H1 (cell line): ENCODE measurements around the gene ATF7IP. TPM values are rescaled to one million over a fixed set of nuclear protein-coding genes. Genes with fewer than 3 reads are reported as not detected.

Experiments used
- CTCF ChIA-PET: fragments of 300-600 bp; sonication (Branson Sonifier 250); formaldehyde crosslinking; loops from one replicate; lab custom pipeline; 2021; ENCODE audit not compliant: partially characterized antibody; lab: Charles Lee
- POLR2A ChIA-PET: fragments of 300-600 bp; sonication (Branson Sonifier 250); formaldehyde crosslinking; loops from one replicate; lab custom pipeline; 2021; ENCODE audit warnings: inconsistent platforms; ENCODE audit not compliant: partially characterized antibody; lab: Charles Lee
- DNase-seq, 2 experiments: peaks; one replicate each; pipeline versions ENCODE4 v3.0.0 to v3.0.0-alpha.2; 2010 to 2022; ENCODE audit warnings: low spot score in 2 of 2, low read depth in 1 of 2, mixed read lengths in 1 of 2
- FAIRE-seq: peaks from 2 replicates; lab custom pipeline; 2011; peaks lifted over from hg19 to GRCh38; lab: Jason Lieb, UNC
- H2AFZ ChIP-seq: 2 replicates; pipeline ENCODE4 v1.8.1; 2012; ENCODE audit warnings: low read length, inconsistent platforms
- H2AK5ac ChIP-seq: 2 replicates; pipeline ENCODE4 v1.6.1; 2013; ENCODE audit warnings: low read depth, low read length
- H2BK120ac ChIP-seq: replicated peaks from 2 replicates; pipeline ENCODE3; 2013; ENCODE audit warnings: low read depth, low read length, inconsistent platforms
- H2BK12ac ChIP-seq: 2 replicates; pipeline ENCODE4 v1.6.1; 2013; ENCODE audit warnings: low read depth, low read length
- H2BK15ac ChIP-seq: 2 replicates; pipeline ENCODE4 v1.6.1; 2013; ENCODE audit warnings: low read length
- H2BK20ac ChIP-seq: 2 replicates; pipeline ENCODE4 v1.6.1; 2013; ENCODE audit warnings: low read length
- H2BK5ac ChIP-seq: 2 replicates; pipeline ENCODE4 v1.6.1; 2013; ENCODE audit warnings: low read depth, low read length
- H3K14ac ChIP-seq: 2 replicates; pipeline ENCODE4 v1.6.1; 2013; ENCODE audit warnings: inconsistent platforms; ENCODE audit not compliant: insufficient read length
- H3K18ac ChIP-seq: 2 replicates; pipeline ENCODE4 v1.6.1; 2013; ENCODE audit warnings: low read length; ENCODE audit errors: extremely low read depth
- H3K23ac ChIP-seq: 2 replicates; pipeline ENCODE4 v1.6.1; 2013; ENCODE audit warnings: inconsistent platforms; ENCODE audit not compliant: insufficient read length
- H3K23me2 ChIP-seq: 2 replicates; pipeline ENCODE4 v1.6.1; 2013; ENCODE audit warnings: low read depth, low read length
- H3K27ac ChIP-seq: 2 replicates; pipeline ENCODE4 v1.6.1; 2011; ENCODE audit warnings: low read depth, low read length, inconsistent platforms
- H3K27me3 ChIP-seq, 4 experiments: replicated peaks in 1 of 4; 1 replicate in 1 of 4; 2 replicates in 3 of 4; pipeline versions ENCODE4 v1.6.1 to v1.8.1; 2011 to 2013; ENCODE audit warnings: low read length in 3 of 4, mild to moderate bottlenecking in 3 of 4, inconsistent platforms in 2 of 4, mixed read lengths in 2 of 4, moderate library complexity in 1 of 4; ENCODE audit not compliant: control insufficient read depth in 3 of 4, insufficient read depth in 3 of 4; ENCODE audit errors: extremely low read depth in 1 of 4
- H3K36me3 ChIP-seq, 4 experiments: 2 replicates each; pipeline versions ENCODE4 v1.6.1 to v1.8.1; 2011 to 2013; ENCODE audit warnings: mild to moderate bottlenecking in 4 of 4, low read length in 3 of 4, moderate library complexity in 2 of 4, control low read depth in 1 of 4, inconsistent platforms in 1 of 4; ENCODE audit not compliant: insufficient read depth in 4 of 4, control insufficient read depth in 2 of 4
- H3K4ac ChIP-seq: replicated peaks from 2 replicates; pipeline ENCODE3; 2013; ENCODE audit warnings: low read length, low read depth, mixed read lengths, inconsistent platforms; ENCODE audit not compliant: insufficient read length
- H3K4me1 ChIP-seq, 4 experiments: replicated peaks in 1 of 4; 1 replicate in 1 of 4; 2 replicates in 3 of 4; pipeline versions ENCODE4 v1.6.1 to v1.8.1; 2011 to 2013; ENCODE audit warnings: low read length in 3 of 4, inconsistent platforms in 2 of 4, mixed read lengths in 1 of 4; ENCODE audit not compliant: insufficient read depth in 4 of 4, control insufficient read depth in 3 of 4
- H3K4me2 ChIP-seq, 2 experiments: 2 replicates each; pipeline versions ENCODE4 v1.6.1 to v1.8.1; 2011 to 2013; ENCODE audit warnings: low read depth in 2 of 2, low read length in 2 of 2, control low read depth in 1 of 2, inconsistent platforms in 1 of 2, mild to moderate bottlenecking in 1 of 2; ENCODE audit not compliant: insufficient read depth in 1 of 2
- H3K4me3 ChIP-seq, 4 experiments: fragments of 200-600, 300-600 bp in 1 of 4; sonication (generic), shearing (Covaris generic), sonication (Bioruptor Twin) in 1 of 4; 2 replicates each; pipeline versions ENCODE4 v1.5.1 to v1.8.1; 2011 to 2016; ENCODE audit warnings: low read length in 4 of 4, low read depth in 3 of 4, control low read depth in 2 of 4, inconsistent platforms in 2 of 4, mild to moderate bottlenecking in 2 of 4, mixed read lengths in 1 of 4, moderate library complexity in 1 of 4; ENCODE audit not compliant: insufficient read depth in 2 of 4; ENCODE audit errors: extremely low read depth in 1 of 4
- H3K56ac ChIP-seq: replicated peaks from 2 replicates; pipeline ENCODE3; 2013; ENCODE audit warnings: low read depth, mild to moderate bottlenecking, mixed read lengths, low read length, inconsistent platforms; ENCODE audit not compliant: insufficient read length
- H3K79me1 ChIP-seq: 2 replicates; pipeline ENCODE4 v1.6.1; 2013; ENCODE audit warnings: low read depth, low read length, control low read depth
- H3K79me2 ChIP-seq, 2 experiments: 2 replicates each; pipeline versions ENCODE4 v1.6.1 to v1.8.1; 2012 to 2013; ENCODE audit warnings: low read length in 2 of 2, mild to moderate bottlenecking in 2 of 2, inconsistent platforms in 1 of 2; ENCODE audit not compliant: insufficient read depth in 2 of 2, control insufficient read depth in 1 of 2
- H3K9ac ChIP-seq, 4 experiments: replicated peaks in 1 of 4; 1 replicate in 1 of 4; 2 replicates in 3 of 4; pipeline versions ENCODE4 v1.6.1 to v1.8.1; 2011 to 2013; ENCODE audit warnings: low read depth in 3 of 4, low read length in 3 of 4, control low read depth in 2 of 4, mild to moderate bottlenecking in 2 of 4, moderate library complexity in 2 of 4, inconsistent platforms in 1 of 4; ENCODE audit errors: extremely low read depth in 1 of 4
- H3K9me3 ChIP-seq, 2 experiments: 2 replicates each; pipeline versions ENCODE4 v1.6.1 to v1.8.1; 2012 to 2013; ENCODE audit warnings: mild to moderate bottlenecking in 2 of 2, moderate library complexity in 2 of 2, control low read depth in 1 of 2, inconsistent platforms in 1 of 2, low read depth in 1 of 2, low read length in 1 of 2, mixed read lengths in 1 of 2; ENCODE audit not compliant: insufficient read depth in 2 of 2
- H4K20me1 ChIP-seq, 2 experiments: replicated peaks in 1 of 2; 2 replicates each; pipeline versions ENCODE3 to v1.8.1; 2011 to 2013; ENCODE audit warnings: inconsistent platforms in 2 of 2, low read length in 2 of 2, mild to moderate bottlenecking in 1 of 2; ENCODE audit not compliant: insufficient read depth in 2 of 2, control insufficient read depth in 1 of 2
- H4K5ac ChIP-seq: 2 replicates; pipeline ENCODE4 v1.6.1; 2013; ENCODE audit warnings: low read length, low read depth, mixed read lengths, inconsistent platforms; ENCODE audit not compliant: insufficient read length
- H4K8ac ChIP-seq: 2 replicates; pipeline ENCODE4 v1.8.0; 2013; ENCODE audit warnings: mild to moderate bottlenecking, moderate library complexity, low read length, inconsistent platforms; ENCODE audit not compliant: insufficient read depth; ENCODE audit errors: extremely low read depth
- H4K91ac ChIP-seq: replicated peaks from 2 replicates; pipeline ENCODE3; 2013; ENCODE audit warnings: low read length, mixed read lengths, inconsistent platforms; ENCODE audit not compliant: insufficient read length
- BACH1 ChIP-seq: IDR thresholded peaks from 2 replicates; pipeline ENCODE4 v1.6.1; 2012; ENCODE audit warnings: low read length, improper control_type of control experiment
- CREB1 ChIP-seq: IDR thresholded peaks from 2 replicates; pipeline ENCODE4 v1.6.1; 2012; ENCODE audit warnings: inconsistent platforms
- POU5F1 ChIP-seq: IDR thresholded peaks from 2 replicates; pipeline ENCODE4 v1.6.1; 2011; ENCODE audit warnings: low read depth, mild to moderate bottlenecking, low read length, moderate library complexity
- WGBS, 2 experiments: shearing (Covaris generic) in 1 of 2; methylation state at CpG; one replicate each; pipeline versions ENCODE4 v1.1.6 to v1.1.7; 2013 to 2015; ENCODE audit warnings: low lambda C conversion rate in 2 of 2, mixed read lengths in 2 of 2, inconsistent platforms in 1 of 2, low coverage in 1 of 2, missing lambda C conversion rate in 1 of 2; ENCODE audit not compliant: insufficient replicate concordance in 2 of 2, insufficient coverage in 1 of 2, insufficient read length in 1 of 2; ENCODE audit errors: extremely low coverage in 1 of 2, missing lambda C conversion rate in 1 of 2; 5-methylcytosine and 5-hydroxymethylcytosine counted together
- polyA plus RNA-seq, 7 experiments: library from polyadenylated mRNA; depleted of rRNA in 3 of 7; stranded (reverse) in 5 of 7; unstranded in 2 of 7; fragments of >200 nt in 5 of 7; fragments of 200-250 nt in 2 of 7; gene quantifications; 1 replicate in 5 of 7; 2 replicates in 1 of 7; 4 replicates in 1 of 7; pipeline versions ENCODE4 v1.2.1 to v1.2.3, GENCODE V29; 2011 to 2013; ENCODE audit warnings: missing spikeins in 2 of 7, mixed read lengths in 2 of 7
- total RNA-seq: library from RNA; stranded (reverse); fragmentation: NEBNext Ultra II Directional; extraction: Animal tissue kit (Norgen Biotek cat#: 25700); gene quantifications from 2 replicates; pipeline ENCODE4 v1.2.1, GENCODE V29; 2021

Gene ATF7IP
- total and polyA plus RNA-seq, 2 of the 8 experiments (the other 6 are each of a cell fraction or from before 2014, with no cell fraction given): 34.2 to 148 TPM

DNA sequence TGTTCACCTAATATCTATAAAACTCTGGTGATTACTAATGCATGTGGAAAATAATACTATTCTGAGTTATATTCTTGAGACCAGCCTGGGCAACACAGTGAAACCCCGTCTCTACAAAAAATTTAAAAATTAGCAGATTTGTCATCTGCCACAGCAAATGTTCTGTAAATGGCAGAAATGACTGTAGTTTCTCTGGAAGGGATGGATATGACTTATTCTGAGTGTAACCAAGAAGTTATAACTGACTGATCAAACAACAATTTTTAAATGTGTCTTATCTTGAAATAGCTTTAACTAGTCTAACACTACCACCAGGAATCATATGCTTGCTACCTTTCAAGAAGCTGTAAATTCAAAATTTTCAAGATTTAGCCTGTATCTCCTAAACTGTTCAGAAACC, 113.5 kb downstream of the ATF7IP start:
- Histone ChIP-seq H3K36me3 (peaks cover 7 to 87% (median 28%) of the 10 kb centered on the region in 4 experiments), H3K79me2 (peaks cover 0 to 6% of the 10 kb centered on the region in 2 experiments; a peak in 1 of 4 replicates)
- CTCF ChIA-PET: interaction anchor here (1.0 kb wide), 1 partner anchor 26 kb away, joined by 3 read pairs; no protein-coding TSS in a partner anchor

More for the DNA sequence above, 113.5 kb downstream of the ATF7IP start:
- H3K4me1 ChIP-seq: no peaks in the 10 kb centered on the region
- FAIRE-seq: no peak
- no peaks in the 10 kb centered on the region for H3K9me3 ChIP-seq
- H4K5ac ChIP-seq: no peak overlapping the region
- no peak overlapping the region for H3K4me3 ChIP-seq
- H2BK120ac ChIP-seq: no peak overlapping the region
- no peak overlapping the region for H3K18ac ChIP-seq
- H2BK20ac ChIP-seq: no peak overlapping the region
- no peak overlapping the region for H2BK5ac ChIP-seq
- no peak overlapping the region for H2BK15ac ChIP-seq
- H3K56ac ChIP-seq: no peak overlapping the region
- no peak overlapping the region for H3K4ac ChIP-seq
- no peak overlapping the region for H3K4me2 ChIP-seq
- POLR2A ChIA-PET: no interaction called here
- H3K27me3 ChIP-seq: no peaks in the 10 kb centered on the region
- 100% methylated on average over 1 of the region's 1 CpG; no CpG with 5 or more reads in 1 of the 2 experiments for WGBS, 2 experiments
- H2AK5ac ChIP-seq: no peak overlapping the region
- no peak overlapping the region for H3K9ac ChIP-seq
- DNase-seq: no peak
- H2AFZ ChIP-seq: no peak overlapping the region
- no peak overlapping the region for H4K8ac ChIP-seq
- H3K27ac ChIP-seq: no peak overlapping the region
- no peak overlapping the region for H4K91ac ChIP-seq
- H3K23me2 ChIP-seq: no peaks in the 10 kb centered on the region
- no peaks in the 10 kb centered on the region for H4K20me1 ChIP-seq
- H3K14ac ChIP-seq: no peak overlapping the region
- TF ChIP-seq BACH1 (no peak), POU5F1 (no peak), CREB1 (no peak)
- no peak overlapping the region for H2BK12ac ChIP-seq
- no peaks in the 10 kb centered on the region; the same call in 1 of the 2 replicates for H3K79me1 ChIP-seq
- H3K23ac ChIP-seq: no peak overlapping the region
